Duodenal mucosa (tissue), 2 donors: ENCODE measurements around the gene XDH.

ENCODE experiments used
- H3K27ac ChIP-seq: one replicate; pipeline ENCODE4 v1.7.0; 2013; ENCODE audit warnings: low read depth, low read length
- H3K27me3 ChIP-seq, 2 donors: one replicate each; pipeline ENCODE4 v1.7.0; 2013; ENCODE audit warnings: low read length in 2 of 2, control low read depth in 1 of 2; ENCODE audit not compliant: insufficient read depth in 2 of 2, control insufficient read depth in 1 of 2
- H3K36me3 ChIP-seq, 2 donors: one replicate each; pipeline ENCODE4 v1.7.0; 2013; ENCODE audit warnings: low read length in 2 of 2, control low read depth in 1 of 2; ENCODE audit not compliant: insufficient read depth in 2 of 2, control insufficient read depth in 1 of 2
- H3K4me1 ChIP-seq, 2 donors: one replicate each; pipeline ENCODE4 v1.7.0; 2013; ENCODE audit warnings: low read length in 2 of 2, control low read depth in 1 of 2; ENCODE audit not compliant: insufficient read depth in 2 of 2, control insufficient read depth in 1 of 2
- H3K4me3 ChIP-seq, 2 donors: one replicate each; pipeline ENCODE4 v1.7.0; 2013; ENCODE audit warnings: low read length in 2 of 2, low read depth in 1 of 2
- H3K9ac ChIP-seq, 2 donors: one replicate each; pipeline ENCODE4 v1.7.0; 2013; ENCODE audit warnings: low read length in 2 of 2, low read depth in 1 of 2
- H3K9me3 ChIP-seq, 2 donors: one replicate each; pipeline ENCODE4 v1.7.0; 2013; ENCODE audit warnings: low read length in 2 of 2, control low read depth in 1 of 2; ENCODE audit not compliant: control insufficient read depth in 1 of 2

Gene XDH

GRCh38 chr2:31335921-31336585, 78.5 kb downstream of the XDH start:
- Histone ChIP-seq H3K9me3 (no peaks in the 10 kb centered on the region), H3K36me3 (peaks cover 7 to 29% of the 10 kb centered on the region in 2 donors), H3K4me1 (no peaks in the 10 kb centered on the region), H3K9ac (no peak overlapping the region), H3K4me3 (no peak overlapping the region), H3K27ac (no peak overlapping the region), H3K27me3 (no peaks in the 10 kb centered on the region)

GRCh38 chr2:31334311-31335026, 80.1 kb downstream of the XDH start:
- H3K9ac ChIP-seq, result no peak overlapping the region
- no peak overlapping the region for H3K27ac ChIP-seq
- H3K4me1 ChIP-seq, result peaks cover 8 to 9% of the 10 kb centered on the region in 2 donors
- no peaks in the 10 kb centered on the region for H3K9me3 ChIP-seq
- H3K4me3 ChIP-seq, result no peak overlapping the region
- peaks cover 3 to 17% of the 10 kb centered on the region in 2 donors for H3K36me3 ChIP-seq
- H3K27me3 ChIP-seq, result no peaks in the 10 kb centered on the region

GRCh38 chr2:31333527-31334183, 80.9 kb downstream of the XDH start:
- Histone ChIP-seq H3K27ac (no peak overlapping the region), H3K4me1 (peaks cover 8 to 16% of the 10 kb centered on the region in 2 donors)

GRCh38 chr2:31333046-31333445, 81.5 kb downstream of the XDH start:
- Histone ChIP-seq H3K9ac (no peak overlapping the region), H3K4me1 (peaks cover 8 to 16% of the 10 kb centered on the region in 2 donors), H3K27me3 (no peaks in the 10 kb centered on the region), H3K36me3 (peaks cover 0 to 10% of the 10 kb centered on the region in 2 donors), H3K9me3 (no peaks in the 10 kb centered on the region), H3K27ac (no peak overlapping the region), H3K4me3 (no peak overlapping the region)

More at GRCh38 chr2:31333527-31334183, 80.9 kb downstream of the XDH start:
- H3K36me3 ChIP-seq, result peaks cover 0 to 10% of the 10 kb centered on the region in 2 donors
- no peaks in the 10 kb centered on the region for H3K9me3 ChIP-seq
- H3K9ac ChIP-seq, result no peak overlapping the region
- no peak overlapping the region for H3K4me3 ChIP-seq
- H3K27me3 ChIP-seq, result no peaks in the 10 kb centered on the region

GRCh38 chr2:31332521-31332920, 82.0 kb downstream of the XDH start:
- H3K27ac ChIP-seq, result no peak overlapping the region
- no peaks in the 10 kb centered on the region for H3K27me3 ChIP-seq
- H3K9me3 ChIP-seq, result no peaks in the 10 kb centered on the region
- H3K4me3 ChIP-seq, result no peak overlapping the region
- H3K9ac ChIP-seq, result no peak overlapping the region
- peaks cover 8 to 16% of the 10 kb centered on the region in 2 donors for H3K4me1 ChIP-seq
- H3K36me3 ChIP-seq, result peaks cover 0 to 7% of the 10 kb centered on the region in 2 donors

- Histone ChIP-seq H3K9ac (no peak overlapping the region), H3K9me3 (no peaks in the 10 kb centered on the region), H3K36me3 (peaks cover 0 to 3% of the 10 kb centered on the region in 2 donors), H3K4me1 (peaks cover 8 to 16% of the 10 kb centered on the region in 2 donors), H3K27ac (no peak overlapping the region), H3K27me3 (no peaks in the 10 kb centered on the region), H3K4me3 (no peak overlapping the region)
Measured at GRCh38 chr2:31331156-31331555, 83.4 kb downstream of the XDH start.

- no peak overlapping the region for H3K9ac ChIP-seq
- no peak overlapping the region for H3K4me3 ChIP-seq
- H3K4me1 ChIP-seq, result peaks cover 12 to 21% of the 10 kb centered on the region in 2 donors
- no peaks in the 10 kb centered on the region for H3K9me3 ChIP-seq
- no peaks in the 10 kb centered on the region for H3K27me3 ChIP-seq
- H3K36me3 ChIP-seq, result no peaks in the 10 kb centered on the region
- H3K27ac ChIP-seq, result no peak overlapping the region
Measured at GRCh38 chr2:31329081-31329625, 85.4 kb downstream of the XDH start.

GRCh38 chr2:31328026-31328425, 86.5 kb downstream of the XDH start:
- Histone ChIP-seq H3K27ac (no peak overlapping the region), H3K36me3 (no peaks in the 10 kb centered on the region), H3K9ac (no peak overlapping the region), H3K9me3 (no peaks in the 10 kb centered on the region), H3K4me3 (no peak overlapping the region), H3K4me1 (peaks cover 12 to 29% of the 10 kb centered on the region in 2 donors), H3K27me3 (no peaks in the 10 kb centered on the region)

- no peaks in the 10 kb centered on the region for H3K36me3 ChIP-seq
- no peaks in the 10 kb centered on the region for H3K27me3 ChIP-seq
- no peaks in the 10 kb centered on the region for H3K9me3 ChIP-seq
- H3K4me1 ChIP-seq, result peaks cover 12 to 34% of the 10 kb centered on the region in 2 donors
- no peak overlapping the region for H3K4me3 ChIP-seq
- no peak overlapping the region for H3K9ac ChIP-seq
- no peak overlapping the region for H3K27ac ChIP-seq
Measured at GRCh38 chr2:31327505-31327904, 87.0 kb downstream of the XDH start.
